ENCODE data around the gene WDFY4. TPM values are rescaled to one million over a fixed set of nuclear protein-coding genes. Genes with fewer than 3 reads are reported as not detected.

Gene WDFY4
- total RNA-seq, 1 experiment from 2014 or later, result not detected

- Mint-ChIP-seq H3K9me3 (no peaks in the 10 kb centered on the region), H3K27me3 (ENCODE audit: low read depth) (peaks cover 2% of the 10 kb centered on the region; the same call in 1 of the 2 replicates), H3K4me1 (peaks cover 4 to 5% of the 10 kb centered on the region in 2 experiments; a peak in 3 of 4 replicates), H3K4me3 (no peak overlapping the region), H3K36me3 (ENCODE audit: insufficient read depth in 1 of 3, low read depth in 3 of 3) (no peaks in the 10 kb centered on the region), H3K27ac (no peak overlapping the region; a peak in 1 of 7 replicates)
- Histone ChIP-seq H3K23me2 (ENCODE audit: insufficient read length, low read depth, low read length, poor library complexity, severe bottlenecking) (no peaks in the 10 kb centered on the region), H3K14ac (ENCODE audit: insufficient read depth, low read length) (no peak overlapping the region), H3K18ac (ENCODE audit: insufficient read length, low read depth, low read length) (no peak overlapping the region), H3K4me2 (ENCODE audit: insufficient read depth, insufficient read length, low read length) (no peak overlapping the region), H4K91ac (ENCODE audit: insufficient read length, low read depth, low read length) (no peak overlapping the region), H3K4me1 (ENCODE audit: insufficient read depth, low read length) (no peaks in the 10 kb centered on the region), H2BK20ac (ENCODE audit: low read depth, low read length, poor library complexity, severe bottlenecking) (no peak overlapping the region), H3K79me2 (ENCODE audit: insufficient read depth, low read length) (no peaks in the 10 kb centered on the region), H3T11ph (ENCODE audit: low read length) (no peak overlapping the region), H2BK12ac (ENCODE audit: insufficient read length, low read depth, low read length) (no peak overlapping the region), H3K23ac (ENCODE audit: insufficient read length, low read depth, low read length) (no peak overlapping the region), H3K27ac (ENCODE audit: insufficient read length, low read depth, low read length) (no peak overlapping the region), H3K9ac (ENCODE audit: extremely low read depth, insufficient read length, low read length) (no peak overlapping the region), H3K27me3 (ENCODE audit: insufficient read depth, low read length) (no peaks in the 10 kb centered on the region), H4K5ac (ENCODE audit: insufficient read length, low read depth, low read length) (no peak overlapping the region), H2BK15ac (ENCODE audit: low read depth, low read length) (no peak overlapping the region), H2AK5ac (ENCODE audit: insufficient read length, low read length) (no peak overlapping the region), H4K8ac (replicated peaks; ENCODE audit: insufficient read length, low read depth, low read length) (no peak overlapping the region), H3K9me3 (ENCODE audit: control insufficient read depth, low read depth, low read length) (no peaks in the 10 kb centered on the region), H3K4ac (ENCODE audit: low read depth, low read length) (no peak overlapping the region), H4K20me1 (ENCODE audit: control insufficient read depth, insufficient read depth, insufficient read length) (no peaks in the 10 kb centered on the region), H3K79me1 (ENCODE audit: insufficient read depth, low read depth, low read length, poor library complexity, severe bottlenecking) (no peaks in the 10 kb centered on the region), H3K56ac (ENCODE audit: insufficient read length, low read depth, low read length) (no peak overlapping the region), H2BK5ac (ENCODE audit: insufficient read length, low read length) (no peak overlapping the region), H2BK120ac (ENCODE audit: low read depth, low read length, poor library complexity, severe bottlenecking) (no peak overlapping the region), H2AFZ (ENCODE audit: low read length) (no peak overlapping the region)
- DNase-seq, result no peak
- no peak for TF ChIP-seq CTCF (conservative IDR thresholded peaks at IDR 0.05)
- no CpG with 5 or more reads among the region's 3 CpGs for WGBS (ENCODE audit: extremely low coverage, insufficient read length, low lambda C conversion rate)
These were observed 311.7 kb downstream of the WDFY4 start for GRCh38 chr10:48996329-48996728.

Data from H9 (cell line).